NCI-H2196 treated with DMSO at 0.1 percent for 48 hours (cell line): ENCODE measurements around the gene TMCC3.
"Not testable (repeated sequence)": the region's sequence is repeated elsewhere in the genome, so short reads cannot be mapped to it uniquely, and the experiment has no call there.

ENCODE experiments used
- DNase-seq: peaks from one replicate; lab custom pipeline; 2025; ENCODE audit not compliant: unreplicated experiment; lab: John Stamatoyannopoulos, UW

The TMCC3 gene

DNA sequence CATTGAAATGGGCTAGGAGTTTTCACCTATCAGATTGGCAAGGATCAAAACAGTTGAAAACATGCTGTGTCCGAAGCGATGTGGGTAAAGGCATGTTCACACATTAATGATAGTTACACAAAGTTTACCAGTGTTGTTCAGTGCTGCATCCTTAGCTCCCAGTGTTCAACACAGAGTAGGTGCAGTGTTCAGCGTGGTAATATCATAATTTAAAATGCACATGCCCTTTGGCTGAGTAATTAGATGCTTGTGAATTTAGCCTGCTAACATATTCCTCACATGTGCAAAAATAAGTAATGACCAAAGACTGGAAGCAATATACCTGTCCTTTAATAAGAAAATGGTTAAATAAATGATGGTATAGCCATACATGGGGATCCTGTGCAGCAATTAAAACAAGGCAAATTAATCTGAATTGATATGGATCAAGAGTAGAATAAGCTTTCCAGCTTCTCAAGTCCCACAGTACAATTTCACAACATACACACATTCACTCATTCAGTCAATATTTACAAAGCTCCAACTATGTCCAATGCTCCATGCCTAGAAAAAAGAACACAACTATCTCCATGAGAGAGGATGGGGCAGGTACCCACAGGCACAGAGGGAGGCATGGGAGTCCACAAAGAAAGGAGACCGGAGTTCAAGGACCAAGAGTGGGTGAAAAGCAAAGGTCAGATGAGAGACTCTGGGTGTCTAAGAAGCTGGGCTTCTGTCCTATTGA lies 12.8 kb downstream of the TMCC3 start:
- DNase-seq, result no peak

DNA sequence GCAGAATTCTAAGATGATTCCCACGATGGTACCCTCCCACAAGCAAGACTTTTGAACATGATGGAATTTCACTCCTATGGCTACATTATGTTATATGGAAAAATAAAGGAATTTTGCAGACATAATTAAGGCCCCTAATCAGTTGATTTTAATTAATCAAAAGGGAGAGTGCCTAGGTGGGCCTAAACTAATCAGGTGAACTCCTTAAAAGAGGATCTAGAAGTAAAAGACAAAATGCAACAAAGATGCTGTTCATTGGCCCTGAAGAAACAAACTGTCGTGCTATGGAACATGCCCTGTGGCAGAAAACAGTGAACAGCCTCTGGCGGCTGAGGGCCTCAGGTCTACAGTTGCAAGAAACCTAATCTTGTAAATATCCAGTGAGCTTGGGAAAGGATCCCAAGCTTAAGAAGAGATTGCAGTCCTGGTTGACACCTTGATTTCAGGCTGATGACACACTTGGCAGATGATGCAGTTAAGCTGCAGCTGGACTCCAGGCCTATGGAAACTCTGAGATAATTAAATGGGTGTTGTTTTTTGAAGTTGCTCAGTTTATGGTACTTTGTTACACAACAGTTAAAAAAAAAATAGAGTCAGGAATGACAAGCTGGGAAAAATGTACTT lies 13.8 kb downstream of the TMCC3 start:
- DNase-seq, result peak; percentile 29

DNA sequence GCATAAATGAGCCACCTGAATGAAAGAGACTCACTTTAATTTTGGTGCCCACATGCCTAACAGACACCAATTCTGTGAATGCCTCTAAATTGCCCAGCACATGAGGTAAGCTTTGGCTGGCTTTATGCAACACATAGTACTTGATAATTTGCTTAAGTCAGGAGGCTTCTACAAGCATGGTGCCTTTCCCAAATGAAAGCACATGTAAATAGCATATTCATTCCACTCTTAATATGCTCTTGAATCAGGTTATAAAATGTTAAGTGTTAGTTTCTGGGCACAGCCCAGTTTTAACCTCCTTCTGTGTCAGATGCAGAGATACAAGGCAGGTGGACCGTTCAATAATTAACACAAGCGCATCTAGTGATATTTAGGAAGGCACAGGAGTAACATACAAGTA lies 15.6 kb downstream of the TMCC3 start:
- DNase-seq, result no peak

DNA sequence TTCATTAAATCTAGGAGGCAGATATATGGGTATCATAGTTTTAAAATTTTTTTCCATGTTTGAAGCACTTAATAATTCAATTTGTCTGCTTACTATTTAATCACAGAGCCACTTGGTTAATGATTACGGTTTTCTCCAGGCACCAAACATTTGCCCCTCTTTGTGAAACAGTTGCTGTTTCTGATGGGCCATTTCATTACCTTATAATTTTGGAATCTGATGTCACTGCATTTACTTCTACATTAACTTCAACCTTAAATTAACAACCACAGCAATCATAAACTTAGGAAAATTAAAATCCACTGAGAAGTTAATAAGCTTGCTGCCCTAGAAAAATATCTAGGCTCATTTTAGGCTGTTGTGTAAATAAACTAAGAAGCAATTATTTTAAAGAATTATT lies 17.0 kb downstream of the TMCC3 start:
- no peak for DNase-seq

DNA sequence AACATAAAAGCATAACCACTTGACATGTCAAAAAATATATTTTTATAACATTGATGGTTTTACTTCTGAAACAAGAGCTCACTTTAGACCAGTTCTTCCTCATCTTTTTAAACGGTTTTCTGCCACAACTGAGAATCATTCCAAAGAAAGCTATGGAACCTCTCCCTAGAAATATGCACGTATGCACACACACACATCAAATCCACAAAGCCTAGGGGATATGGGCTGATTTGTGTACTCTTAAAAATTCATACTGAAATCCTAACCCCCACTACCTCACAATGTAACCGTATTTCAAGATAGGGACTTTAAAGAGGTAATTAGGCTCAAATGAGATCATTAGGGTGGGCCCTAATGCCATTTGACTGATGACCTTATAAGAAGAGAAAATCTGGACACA lies 19.3 kb downstream of the TMCC3 start:
- DNase-seq, result no peak

DNA sequence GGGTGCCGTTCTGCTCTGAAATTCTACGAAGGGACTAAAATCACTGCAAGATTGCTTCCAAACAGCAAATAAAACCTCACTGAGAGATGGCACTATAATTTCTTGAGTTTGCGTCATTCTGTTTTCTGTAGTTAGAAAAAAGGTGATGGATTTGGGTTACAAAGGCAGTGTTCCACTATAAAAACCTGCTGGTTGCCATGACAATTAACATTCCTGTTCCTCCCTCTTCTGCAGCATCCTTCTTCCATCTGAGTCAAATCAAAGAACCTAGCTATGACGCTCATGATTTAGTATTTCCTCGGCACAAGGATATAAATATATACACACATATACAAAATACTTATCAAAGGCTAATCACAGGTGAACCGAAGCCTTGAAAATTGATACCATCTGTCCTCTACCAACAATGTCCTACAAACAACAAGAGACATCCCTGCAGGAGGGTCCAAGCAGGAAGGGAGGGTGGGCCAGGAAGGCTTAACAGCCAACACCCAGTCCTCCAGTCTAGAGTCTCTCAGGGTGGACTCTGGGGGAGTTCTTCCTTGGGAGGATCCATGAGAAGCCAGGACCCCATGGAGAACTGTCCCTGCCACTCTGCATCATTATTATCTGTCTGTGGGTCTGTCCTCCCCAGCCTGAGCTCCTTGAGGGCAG lies 21.4 kb downstream of the TMCC3 start:
- no peak for DNase-seq

DNA sequence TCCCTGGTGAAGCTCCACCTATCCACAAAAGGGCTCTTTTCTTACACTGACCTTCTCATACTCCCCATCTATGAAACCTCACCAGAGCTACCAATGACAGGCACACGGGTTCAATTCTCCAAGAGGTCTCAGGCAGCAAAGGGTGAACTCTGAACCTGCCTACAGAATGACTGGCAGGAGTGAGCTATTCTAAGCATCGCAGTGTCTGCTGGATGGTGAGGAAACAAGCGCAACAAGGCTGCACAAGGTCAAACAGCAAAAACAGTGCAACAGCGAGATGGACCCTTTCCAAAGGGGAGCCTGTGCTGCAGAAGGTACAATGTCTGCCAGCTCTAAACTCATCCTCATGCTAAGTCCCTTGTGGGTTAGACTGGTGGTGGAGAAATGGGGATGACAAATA lies 22.0 kb downstream of the TMCC3 start:
- no peak for DNase-seq

DNA sequence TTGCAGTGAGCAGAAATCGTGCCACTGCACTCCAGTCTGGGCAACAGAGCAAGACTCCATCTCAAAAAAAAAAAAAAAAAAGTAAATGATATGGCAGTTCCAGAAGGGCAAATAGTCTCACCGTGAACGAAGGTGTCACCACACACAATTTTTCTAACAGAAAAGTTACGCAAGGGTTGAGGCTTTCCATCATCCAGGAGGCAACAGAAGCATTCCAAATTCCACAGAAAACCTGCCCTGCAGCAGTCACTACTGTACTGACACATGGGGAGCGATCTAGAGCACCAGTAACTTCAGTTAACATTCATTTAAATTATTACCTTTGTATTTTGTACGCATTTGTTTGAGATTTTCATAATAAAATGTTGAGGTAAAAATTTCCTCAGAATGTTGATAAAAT lies 24.8 kb downstream of the TMCC3 start:
- DNase-seq, result no peak

DNA sequence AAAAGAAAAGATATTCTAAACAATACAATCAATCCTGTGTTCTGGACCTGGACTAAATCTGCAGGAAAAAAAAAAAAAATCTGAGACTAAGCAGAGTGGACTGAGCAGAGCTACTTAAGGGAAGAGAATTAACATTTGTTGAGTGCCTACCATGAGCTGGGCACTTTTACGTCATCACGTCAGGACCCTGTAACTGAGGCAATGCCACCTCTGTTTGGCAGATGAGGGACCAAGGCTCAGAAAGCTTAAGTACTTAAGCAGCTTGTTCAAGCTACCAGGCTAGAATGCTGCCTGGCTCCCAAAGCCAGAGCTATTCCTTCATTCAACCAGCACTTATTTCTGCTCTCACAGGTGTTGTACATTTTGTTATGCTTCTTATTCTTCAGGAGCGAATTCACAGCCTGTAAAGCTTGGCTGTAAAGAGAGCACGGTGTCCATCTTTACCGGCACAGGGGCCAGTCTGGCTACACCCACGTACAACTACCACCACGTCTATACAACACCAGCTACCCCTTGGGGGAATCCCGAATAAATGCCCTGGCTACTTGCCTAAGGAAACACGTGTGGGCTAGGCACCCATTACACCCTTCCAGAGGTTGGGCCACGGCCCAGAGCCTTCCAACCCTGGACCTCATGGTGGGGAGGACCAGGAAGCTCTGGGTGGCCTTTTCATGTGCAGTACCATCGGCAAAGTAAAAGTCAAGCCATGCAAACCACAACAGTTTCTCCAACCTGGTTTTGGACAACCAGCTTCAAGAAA lies 27.0 kb downstream of the TMCC3 start:
- no peak for DNase-seq

DNA sequence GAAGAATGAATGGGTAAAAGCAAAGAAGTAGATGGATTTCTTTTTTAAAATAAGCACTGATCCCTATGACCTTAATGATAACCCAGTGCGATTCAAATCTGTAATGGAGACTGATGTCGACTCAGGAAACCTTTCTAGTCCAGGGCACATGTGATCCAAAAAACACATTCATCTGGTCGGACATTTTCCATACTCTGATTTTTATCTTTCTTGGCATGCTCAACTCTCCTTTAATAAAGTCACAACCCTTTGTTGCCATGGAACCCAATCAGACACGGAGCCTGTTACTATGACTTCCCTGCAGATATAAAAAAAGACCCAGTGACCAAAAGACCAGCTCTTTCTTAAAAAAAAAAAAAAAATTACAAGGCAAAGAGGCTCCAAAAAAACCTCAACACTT lies 27.9 kb downstream of the TMCC3 start:
- DNase-seq, result peak; percentile 28

DNA sequence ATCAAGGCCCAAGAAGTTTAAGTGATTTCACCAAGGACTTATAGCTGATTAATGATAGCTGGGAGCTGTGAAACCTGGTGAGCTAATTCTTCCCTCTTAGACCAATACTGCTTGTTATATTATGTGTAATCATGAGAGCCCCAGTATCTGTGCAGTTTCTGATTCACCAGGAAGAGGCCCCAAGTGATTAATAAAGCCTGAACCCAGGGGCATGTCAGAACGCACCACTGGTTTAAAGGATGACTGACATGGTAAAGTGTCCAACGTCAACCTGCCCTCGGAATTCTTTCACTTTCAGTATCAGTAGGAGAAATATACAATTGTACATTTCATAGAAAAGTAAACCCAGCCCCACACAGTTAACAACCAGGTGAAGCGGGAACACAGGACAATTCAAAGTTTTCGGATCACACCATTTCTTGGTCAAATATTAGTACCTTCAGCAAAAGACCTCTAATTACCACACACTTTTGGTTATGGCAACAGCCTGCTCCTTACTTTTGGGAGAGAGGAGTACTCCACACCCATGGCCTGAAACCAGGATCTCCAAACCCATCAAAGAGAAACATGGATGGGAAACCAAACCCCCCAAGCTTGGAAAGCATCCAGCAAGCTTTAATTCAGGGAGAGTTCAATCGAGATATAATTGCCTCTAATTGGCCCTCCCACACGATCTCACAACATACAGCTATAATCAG lies 28.5 kb downstream of the TMCC3 start:
- no peak for DNase-seq

DNA sequence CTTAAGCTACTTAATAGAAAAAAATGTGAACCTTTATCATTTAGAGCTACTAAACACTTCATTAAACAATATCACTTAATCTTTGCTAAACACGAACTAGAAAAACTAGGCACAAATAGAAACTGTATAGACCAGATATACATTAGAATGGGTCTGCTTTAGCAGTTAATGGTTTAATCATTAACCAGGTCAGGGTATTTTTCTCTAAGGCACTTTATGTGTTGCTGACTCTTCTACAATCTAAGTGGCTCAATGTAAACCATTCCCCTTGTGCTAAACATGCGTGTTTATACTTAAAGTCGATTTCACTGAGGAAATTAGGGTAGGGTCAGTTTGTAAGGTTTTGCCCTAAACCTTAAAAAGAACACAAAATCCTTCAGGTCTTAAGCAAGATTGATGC lies 29.7 kb downstream of the TMCC3 start:
- no peak for DNase-seq

DNA sequence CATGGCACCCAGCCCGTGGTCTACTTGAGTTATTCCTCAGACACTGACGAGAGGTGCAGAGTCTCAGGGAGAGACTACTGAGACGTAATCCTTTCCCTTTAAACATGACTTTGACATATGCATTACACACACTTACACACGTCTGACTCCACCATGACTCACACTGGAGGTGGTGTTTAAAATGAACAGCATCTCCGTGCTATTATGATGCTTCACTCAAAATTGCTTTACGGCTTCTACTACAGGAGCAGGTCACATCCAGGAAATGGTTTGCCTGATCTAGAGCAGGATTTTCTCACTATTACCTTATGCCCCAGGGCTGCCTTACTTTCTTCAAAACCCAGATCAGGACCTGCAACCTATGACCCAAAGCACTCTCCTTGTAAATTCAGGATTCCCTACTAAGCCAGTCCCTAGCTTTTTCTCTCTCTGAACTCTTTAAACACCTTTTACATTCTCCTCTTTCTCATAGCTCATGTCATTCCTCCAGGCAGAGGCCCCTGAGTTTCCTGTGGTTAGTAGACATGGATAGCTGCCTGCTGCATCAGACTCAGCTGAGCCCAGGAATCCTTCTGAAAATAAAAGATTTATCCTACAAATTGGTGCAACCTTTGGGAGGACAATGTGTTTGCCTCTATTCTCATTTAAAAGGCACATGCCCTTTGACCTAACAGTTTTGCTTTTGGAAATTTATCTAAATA lies 31.2 kb downstream of the TMCC3 start:
- no peak for DNase-seq

DNA sequence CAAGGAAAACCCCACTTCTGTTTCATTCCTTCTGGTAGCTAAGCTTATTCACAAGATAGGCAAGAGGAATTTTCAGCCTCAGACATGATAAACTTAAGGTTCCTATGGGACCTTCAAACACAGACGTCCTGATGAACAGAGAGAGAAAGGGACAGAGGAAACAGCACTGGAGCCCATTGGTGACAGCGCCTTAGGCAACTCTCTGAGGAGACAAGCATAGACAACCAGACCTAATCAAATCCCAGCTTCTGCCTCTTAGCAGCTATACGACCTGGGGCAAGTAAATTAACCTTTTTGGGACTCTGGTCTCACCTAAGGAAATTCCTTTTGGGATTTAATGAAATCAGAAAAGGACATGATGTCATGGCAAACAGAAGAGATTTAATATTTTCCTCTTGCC lies 33.3 kb downstream of the TMCC3 start:
- no peak for DNase-seq

DNA sequence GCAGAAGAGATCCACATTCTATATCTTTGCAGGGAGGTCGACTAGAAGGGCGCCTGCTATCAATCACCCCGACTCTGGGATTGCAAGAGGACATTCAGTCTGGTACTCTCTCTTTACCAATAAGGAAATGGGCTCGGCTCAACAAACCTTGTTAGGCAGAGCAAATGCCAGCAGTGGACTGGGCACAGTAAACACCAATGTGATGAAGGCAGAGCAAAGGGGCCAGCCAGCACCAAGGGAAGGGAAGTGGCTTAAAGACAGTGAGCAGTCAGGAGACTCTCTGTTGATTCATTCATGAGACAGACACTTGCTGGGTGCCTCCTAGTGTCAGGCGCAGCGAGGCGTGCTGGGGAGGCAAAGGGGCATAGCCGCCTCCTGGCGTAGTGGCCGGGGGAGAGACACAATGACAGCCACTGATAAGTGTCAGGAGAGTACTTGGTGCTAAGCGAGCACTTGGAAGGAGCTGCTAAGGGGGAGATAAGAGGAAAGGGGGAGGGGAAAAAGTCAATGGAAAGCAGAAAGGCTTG lies 34.1 kb downstream of the TMCC3 start:
- DNase-seq, result no peak

DNA sequence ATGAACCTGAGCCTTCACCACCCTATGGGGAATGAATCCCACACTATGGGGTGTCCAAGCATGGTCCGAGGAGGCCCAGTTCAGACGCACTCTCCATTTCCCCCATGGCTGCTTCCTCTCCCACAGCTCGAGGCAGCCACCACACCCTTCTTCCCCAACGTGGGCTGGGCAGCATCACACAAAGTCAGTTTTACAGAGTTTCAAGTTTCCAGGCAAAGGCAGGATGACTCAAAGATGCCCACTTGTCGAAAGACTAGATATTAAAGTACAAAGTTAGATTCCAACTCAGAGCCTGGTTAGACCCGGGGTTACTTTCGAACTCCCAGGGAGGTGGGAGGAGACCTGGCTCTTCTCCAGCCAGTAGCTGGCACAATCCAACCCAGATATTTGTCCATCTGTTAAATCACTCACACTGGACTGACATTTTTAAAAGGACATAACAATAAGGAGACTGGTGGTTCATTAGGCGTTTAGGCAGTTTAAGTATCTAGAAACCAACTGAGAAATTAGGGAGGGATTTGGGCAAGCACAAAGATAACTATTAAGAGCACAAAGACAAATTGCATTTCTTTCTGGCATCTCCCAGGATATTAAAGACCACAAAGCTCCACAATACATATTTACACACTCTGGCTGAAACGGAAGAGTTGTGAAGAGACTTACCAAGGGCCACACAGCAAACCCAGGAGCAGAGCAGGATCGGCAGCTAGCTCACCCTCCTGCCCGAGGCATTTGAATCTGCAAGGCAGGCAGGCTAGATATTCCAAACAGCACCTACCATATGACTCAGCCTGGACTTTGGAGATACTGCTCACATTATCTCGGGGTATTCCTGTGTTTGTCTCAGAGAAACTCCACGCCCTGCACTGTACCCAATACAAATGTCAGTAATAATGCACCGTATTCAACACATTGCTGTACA lies 34.8 kb downstream of the TMCC3 start:
- DNase-seq, result no peak

DNA sequence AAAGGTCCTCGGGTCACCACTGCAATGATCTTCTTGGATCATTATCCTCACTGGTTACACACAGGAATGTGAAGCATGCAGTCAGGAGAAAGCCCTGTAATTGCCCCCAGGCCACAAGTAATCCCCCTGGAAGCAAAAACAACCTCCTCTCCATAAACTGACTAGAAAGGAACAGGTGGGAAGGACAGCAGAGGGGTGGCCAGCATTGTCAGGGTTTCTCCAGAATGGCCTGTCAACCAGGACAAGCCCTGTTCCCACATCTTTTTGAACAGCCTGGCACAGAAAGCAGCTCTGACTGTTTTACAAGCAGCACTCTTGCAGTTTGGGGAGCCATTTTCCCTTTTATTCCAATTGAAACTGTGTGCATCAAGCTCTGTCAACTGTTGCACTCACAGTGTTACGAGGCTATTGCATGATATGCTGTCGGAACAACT lies 36.1 kb downstream of the TMCC3 start:
- no peak for DNase-seq

DNA sequence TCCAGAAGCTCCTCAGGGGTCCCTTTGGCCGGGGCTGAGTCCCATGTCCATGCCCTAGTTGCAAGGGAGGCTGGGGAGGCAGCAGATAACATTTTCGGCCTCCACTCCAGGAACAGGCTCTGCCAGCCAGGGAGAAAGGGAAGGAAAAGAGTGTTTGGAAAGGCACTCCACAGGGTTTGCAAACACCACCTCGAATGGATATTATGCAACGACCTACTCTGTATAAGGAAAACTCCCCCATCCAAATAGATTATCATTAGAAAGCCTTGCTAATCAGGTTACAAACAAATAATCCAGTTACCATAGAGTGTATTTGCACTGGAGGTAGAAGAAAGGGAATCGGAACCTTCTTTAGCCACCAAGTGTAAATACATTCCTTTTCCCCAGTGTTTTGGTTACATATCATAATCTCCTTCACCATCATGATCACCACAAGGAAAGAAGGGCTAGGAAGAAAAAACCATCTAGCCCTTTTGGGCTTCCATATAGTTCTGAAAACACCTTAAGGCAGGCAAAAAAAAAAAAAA lies 40.4 kb downstream of the TMCC3 start:
- no peak for DNase-seq

DNA sequence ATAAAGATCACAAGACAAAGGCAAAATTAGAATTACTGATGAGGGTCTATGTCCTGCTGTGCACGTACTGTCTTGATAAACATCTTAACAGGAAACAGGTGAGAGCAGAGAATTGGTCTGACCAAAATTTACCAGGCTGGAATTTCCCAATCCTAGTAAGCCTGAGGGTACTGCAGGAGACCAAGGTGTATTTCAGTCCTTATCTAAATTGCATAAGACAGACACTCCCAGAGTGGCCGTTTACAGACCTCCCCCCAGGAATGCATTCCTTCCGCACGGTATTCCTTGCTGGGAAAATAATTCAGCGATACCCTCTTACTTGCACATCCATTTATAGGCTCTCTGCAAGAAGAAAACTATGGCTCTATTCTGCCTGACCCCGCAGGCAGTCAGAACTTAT lies 43.5 kb downstream of the TMCC3 start:
- not testable (repeated sequence) for DNase-seq
